GM21390 (cell line): ENCODE data around the gene SLAMF1.
"Not testable (repeated sequence)": the region's sequence is repeated elsewhere in the genome, so short reads cannot be mapped to it uniquely, and the experiment has no call there.

ENCODE experiments used
- ATAC-seq: cut with Tn5 transposase; IDR thresholded peaks from one replicate; pipeline ENCODE4 v1.9.1; 2021; ENCODE audit not compliant: unreplicated experiment

The SLAMF1 gene

GRCh38 chr1:160640359-160641123 lies 6.3 kb downstream of the SLAMF1 start:
- ATAC-seq: no peak

- ATAC-seq: no peak
These were observed 7.2 kb downstream of the SLAMF1 start for GRCh38 chr1:160639652-160640051.

- ATAC-seq: no peak
These were observed 7.9 kb downstream of the SLAMF1 start for GRCh38 chr1:160638926-160639325.

- ATAC-seq: no peak
These were observed 8.3 kb downstream of the SLAMF1 start for GRCh38 chr1:160638540-160638857.

GRCh38 chr1:160637821-160638539 lies 8.9 kb downstream of the SLAMF1 start:
- no peak for ATAC-seq

- no peak for ATAC-seq
These were observed 9.8 kb downstream of the SLAMF1 start for GRCh38 chr1:160637065-160637464.

GRCh38 chr1:160636547-160636946 lies 10.3 kb downstream of the SLAMF1 start:
- no peak for ATAC-seq

- no peak for ATAC-seq
These were observed 10.8 kb downstream of the SLAMF1 start for GRCh38 chr1:160636076-160636475.

- ATAC-seq: no peak
These were observed 12.0 kb downstream of the SLAMF1 start for GRCh38 chr1:160634543-160635491.

GRCh38 chr1:160633330-160633903 lies 13.4 kb downstream of the SLAMF1 start:
- no peak for ATAC-seq

- no peak for ATAC-seq
These were observed 14.7 kb downstream of the SLAMF1 start for GRCh38 chr1:160631983-160632625.

GRCh38 chr1:160630523-160631451 lies 16.1 kb downstream of the SLAMF1 start:
- ATAC-seq: no peak

GRCh38 chr1:160629286-160630210 lies 17.3 kb downstream of the SLAMF1 start:
- no peak for ATAC-seq

GRCh38 chr1:160628799-160629263 lies 18.0 kb downstream of the SLAMF1 start:
- no peak for ATAC-seq

- not testable (repeated sequence) for ATAC-seq
These were observed 19.1 kb downstream of the SLAMF1 start for GRCh38 chr1:160627677-160628289.

GRCh38 chr1:160626509-160627342 lies 20.1 kb downstream of the SLAMF1 start:
- no peak for ATAC-seq
